Measurements from ENCODE around the gene EFCAB6.

Gene EFCAB6

DNA sequence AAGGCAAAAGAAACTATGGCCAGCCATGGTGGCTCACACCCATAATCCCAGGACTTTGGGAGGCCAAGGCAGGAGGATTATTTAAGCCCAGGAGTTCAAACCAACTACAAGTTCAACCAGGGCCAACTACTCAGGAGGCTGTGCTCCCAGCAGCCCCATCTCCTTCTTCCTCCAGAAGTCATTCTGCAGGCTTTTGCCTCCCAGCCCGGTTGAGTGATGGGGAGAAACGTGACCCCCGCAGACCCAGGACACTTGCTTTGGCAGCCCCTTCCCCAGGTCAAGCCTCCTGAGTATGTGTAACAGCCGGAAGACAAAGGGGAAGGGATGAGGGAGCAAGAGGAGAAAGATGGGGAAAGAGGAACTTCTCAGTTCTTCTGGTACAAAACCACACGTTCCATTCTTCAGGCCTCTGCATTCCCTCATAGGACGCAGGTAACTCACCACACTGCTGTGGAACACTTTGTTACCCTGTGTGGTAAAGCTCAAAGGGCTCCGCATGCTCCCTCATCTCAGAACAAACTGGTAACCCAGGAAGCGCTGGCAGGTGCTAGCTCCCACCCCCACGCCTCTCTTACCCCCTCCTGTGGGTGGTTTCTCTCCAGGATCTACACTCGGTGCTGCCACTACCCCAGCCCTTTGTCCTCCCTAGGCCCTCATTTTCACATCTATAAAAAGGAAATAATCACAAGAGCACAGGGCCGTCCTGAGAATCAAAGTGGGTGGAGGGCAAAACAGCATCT, 46.2 kb upstream of the EFCAB6 start:
- DNase-seq (ENCODE audit: low spot score): no peak
- TF ChIP-seq CTCF (IDR thresholded peaks at IDR 0.05; ENCODE audit: extremely low read depth, missing control alignments): no peak

GRCh38 chr22:43857367-43857766, 45.3 kb upstream of the EFCAB6 start:
- TF ChIP-seq CTCF (IDR thresholded peaks at IDR 0.05; ENCODE audit: extremely low read depth, missing control alignments): no peak
- no peak for DNase-seq (ENCODE audit: low spot score)

GRCh38 chr22:43855431-43855830, 43.3 kb upstream of the EFCAB6 start:
- no peak for TF ChIP-seq CTCF (IDR thresholded peaks at IDR 0.05; ENCODE audit: extremely low read depth, missing control alignments)
- no peak for DNase-seq (ENCODE audit: low spot score)

- no peak for DNase-seq (ENCODE audit: low spot score)
- TF ChIP-seq CTCF (IDR thresholded peaks at IDR 0.05; ENCODE audit: extremely low read depth, missing control alignments): no peak
These were observed 42.7 kb upstream of the EFCAB6 start for GRCh38 chr22:43854786-43855271.

- TF ChIP-seq CTCF (IDR thresholded peaks at IDR 0.05; ENCODE audit: extremely low read depth, missing control alignments): no peak
- no peak for DNase-seq (ENCODE audit: low spot score)
These were observed 42.1 kb upstream of the EFCAB6 start for GRCh38 chr22:43854121-43854785.

DNA sequence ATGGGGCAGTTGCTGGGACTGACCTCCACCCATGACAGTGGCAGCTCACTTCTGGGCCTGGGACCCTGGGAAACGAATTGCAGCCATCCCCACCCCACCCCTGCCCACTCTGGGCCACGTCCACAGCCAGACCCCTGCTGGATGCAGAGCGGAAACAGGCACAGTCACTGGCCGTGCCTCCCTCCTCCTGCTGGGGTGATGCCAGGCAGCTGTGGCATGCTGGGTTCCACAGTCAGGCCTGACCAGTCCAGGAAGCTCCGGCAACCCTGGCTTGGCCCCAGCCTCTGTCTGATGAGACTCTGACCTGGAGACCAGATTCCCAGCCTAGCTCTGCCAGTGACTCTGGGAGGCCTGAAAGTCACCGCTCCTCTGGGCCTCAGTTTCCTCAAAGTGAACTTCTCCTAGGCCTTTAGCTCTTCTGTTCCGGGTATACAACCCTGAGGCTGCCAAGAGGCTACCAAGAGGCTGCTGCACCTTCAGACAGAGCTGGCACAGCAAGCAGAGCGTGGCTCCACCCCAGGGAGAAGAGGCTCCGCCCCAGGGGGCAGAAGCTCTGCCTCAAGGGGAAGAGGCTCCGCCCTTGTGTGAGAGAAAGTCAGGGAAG, 41.3 kb upstream of the EFCAB6 start:
- no peak for DNase-seq (ENCODE audit: low spot score)

More for the DNA sequence above, 41.3 kb upstream of the EFCAB6 start:
- TF ChIP-seq CTCF (IDR thresholded peaks at IDR 0.05; ENCODE audit: extremely low read depth, missing control alignments): no peak

Measured in GM20000 (cell line).